Tibial nerve (tissue), 3 donors: ENCODE results near the gene TBX15.

Experiments used
- CTCF ChIP-seq, 5 experiments: fragments of 200-600 bp in 3 of 5; fragments of 450-650 bp in 2 of 5; sonication (generic) in 3 of 5; IDR thresholded peaks; one replicate each; pipeline ENCODE4 v1.5.1; 2016 to 2019; ENCODE audit warnings: antibody characterized with exemption in 5 of 5, mild to moderate bottlenecking in 3 of 5, moderate library complexity in 2 of 5
- POLR2A ChIP-seq, 2 donors: fragments of 450-650 bp; IDR thresholded peaks; one replicate each; pipeline ENCODE4 v1.6.1; 2017; ENCODE audit warnings: antibody characterized with exemption in 2 of 2, mild to moderate bottlenecking in 2 of 2, moderate library complexity in 2 of 2

GRCh38 chr1:118977600-118977999 lies 10.5 kb downstream of the TBX15 start:
- TF ChIP-seq CTCF (IDR thresholded peaks at IDR 0.05) (no peak), POLR2A (IDR thresholded peaks at IDR 0.05) (no peak)
